H1 (cell line): ENCODE results near the gene GDF2. TPM values are rescaled to one million over a fixed set of nuclear protein-coding genes. Genes with fewer than 3 reads are reported as not detected.

ENCODE experiments used
- CTCF ChIA-PET: fragments of 300-600 bp; sonication (Branson Sonifier 250); formaldehyde crosslinking; loops from one replicate; lab custom pipeline; 2021; ENCODE audit not compliant: partially characterized antibody; lab: Charles Lee
- POLR2A ChIA-PET: fragments of 300-600 bp; sonication (Branson Sonifier 250); formaldehyde crosslinking; loops from one replicate; lab custom pipeline; 2021; ENCODE audit warnings: inconsistent platforms; ENCODE audit not compliant: partially characterized antibody; lab: Charles Lee
- DNase-seq, 2 experiments: peaks; one replicate each; pipeline versions ENCODE4 v3.0.0 to v3.0.0-alpha.2; 2010 to 2022; ENCODE audit warnings: low spot score in 2 of 2, low read depth in 1 of 2, mixed read lengths in 1 of 2
- FAIRE-seq: peaks from 2 replicates; lab custom pipeline; 2011; peaks lifted over from hg19 to GRCh38; lab: Jason Lieb, UNC
- H2AFZ ChIP-seq: 2 replicates; pipeline ENCODE4 v1.8.1; 2012; ENCODE audit warnings: low read length, inconsistent platforms
- H2AK5ac ChIP-seq: 2 replicates; pipeline ENCODE4 v1.6.1; 2013; ENCODE audit warnings: low read depth, low read length
- H2BK120ac ChIP-seq: replicated peaks from 2 replicates; pipeline ENCODE3; 2013; ENCODE audit warnings: low read depth, low read length, inconsistent platforms
- H2BK12ac ChIP-seq: 2 replicates; pipeline ENCODE4 v1.6.1; 2013; ENCODE audit warnings: low read depth, low read length
- H2BK15ac ChIP-seq: 2 replicates; pipeline ENCODE4 v1.6.1; 2013; ENCODE audit warnings: low read length
- H2BK20ac ChIP-seq: 2 replicates; pipeline ENCODE4 v1.6.1; 2013; ENCODE audit warnings: low read length
- H2BK5ac ChIP-seq: 2 replicates; pipeline ENCODE4 v1.6.1; 2013; ENCODE audit warnings: low read depth, low read length
- H3K14ac ChIP-seq: 2 replicates; pipeline ENCODE4 v1.6.1; 2013; ENCODE audit warnings: inconsistent platforms; ENCODE audit not compliant: insufficient read length
- H3K18ac ChIP-seq: 2 replicates; pipeline ENCODE4 v1.6.1; 2013; ENCODE audit warnings: low read length; ENCODE audit errors: extremely low read depth
- H3K23ac ChIP-seq: 2 replicates; pipeline ENCODE4 v1.6.1; 2013; ENCODE audit warnings: inconsistent platforms; ENCODE audit not compliant: insufficient read length
- H3K23me2 ChIP-seq: 2 replicates; pipeline ENCODE4 v1.6.1; 2013; ENCODE audit warnings: low read depth, low read length
- H3K27ac ChIP-seq: 2 replicates; pipeline ENCODE4 v1.6.1; 2011; ENCODE audit warnings: low read depth, low read length, inconsistent platforms
- H3K27me3 ChIP-seq, 4 experiments: replicated peaks in 1 of 4; 1 replicate in 1 of 4; 2 replicates in 3 of 4; pipeline versions ENCODE4 v1.6.1 to v1.8.1; 2011 to 2013; ENCODE audit warnings: low read length in 3 of 4, mild to moderate bottlenecking in 3 of 4, inconsistent platforms in 2 of 4, mixed read lengths in 2 of 4, moderate library complexity in 1 of 4; ENCODE audit not compliant: control insufficient read depth in 3 of 4, insufficient read depth in 3 of 4; ENCODE audit errors: extremely low read depth in 1 of 4
- H3K36me3 ChIP-seq, 4 experiments: 2 replicates each; pipeline versions ENCODE4 v1.6.1 to v1.8.1; 2011 to 2013; ENCODE audit warnings: mild to moderate bottlenecking in 4 of 4, low read length in 3 of 4, moderate library complexity in 2 of 4, control low read depth in 1 of 4, inconsistent platforms in 1 of 4; ENCODE audit not compliant: insufficient read depth in 4 of 4, control insufficient read depth in 2 of 4
- H3K4ac ChIP-seq: replicated peaks from 2 replicates; pipeline ENCODE3; 2013; ENCODE audit warnings: low read length, low read depth, mixed read lengths, inconsistent platforms; ENCODE audit not compliant: insufficient read length
- H3K4me1 ChIP-seq, 4 experiments: replicated peaks in 1 of 4; 1 replicate in 1 of 4; 2 replicates in 3 of 4; pipeline versions ENCODE4 v1.6.1 to v1.8.1; 2011 to 2013; ENCODE audit warnings: low read length in 3 of 4, inconsistent platforms in 2 of 4, mixed read lengths in 1 of 4; ENCODE audit not compliant: insufficient read depth in 4 of 4, control insufficient read depth in 3 of 4
- H3K4me2 ChIP-seq, 2 experiments: 2 replicates each; pipeline versions ENCODE4 v1.6.1 to v1.8.1; 2011 to 2013; ENCODE audit warnings: low read depth in 2 of 2, low read length in 2 of 2, control low read depth in 1 of 2, inconsistent platforms in 1 of 2, mild to moderate bottlenecking in 1 of 2; ENCODE audit not compliant: insufficient read depth in 1 of 2
- H3K4me3 ChIP-seq, 4 experiments: fragments of 200-600, 300-600 bp in 1 of 4; sonication (generic), shearing (Covaris generic), sonication (Bioruptor Twin) in 1 of 4; 2 replicates each; pipeline versions ENCODE4 v1.5.1 to v1.8.1; 2011 to 2016; ENCODE audit warnings: low read length in 4 of 4, low read depth in 3 of 4, control low read depth in 2 of 4, inconsistent platforms in 2 of 4, mild to moderate bottlenecking in 2 of 4, mixed read lengths in 1 of 4, moderate library complexity in 1 of 4; ENCODE audit not compliant: insufficient read depth in 2 of 4; ENCODE audit errors: extremely low read depth in 1 of 4
- H3K56ac ChIP-seq: replicated peaks from 2 replicates; pipeline ENCODE3; 2013; ENCODE audit warnings: low read depth, mild to moderate bottlenecking, mixed read lengths, low read length, inconsistent platforms; ENCODE audit not compliant: insufficient read length
- H3K79me1 ChIP-seq: 2 replicates; pipeline ENCODE4 v1.6.1; 2013; ENCODE audit warnings: low read depth, low read length, control low read depth
- H3K79me2 ChIP-seq, 2 experiments: 2 replicates each; pipeline versions ENCODE4 v1.6.1 to v1.8.1; 2012 to 2013; ENCODE audit warnings: low read length in 2 of 2, mild to moderate bottlenecking in 2 of 2, inconsistent platforms in 1 of 2; ENCODE audit not compliant: insufficient read depth in 2 of 2, control insufficient read depth in 1 of 2
- H3K9ac ChIP-seq, 4 experiments: replicated peaks in 1 of 4; 1 replicate in 1 of 4; 2 replicates in 3 of 4; pipeline versions ENCODE4 v1.6.1 to v1.8.1; 2011 to 2013; ENCODE audit warnings: low read depth in 3 of 4, low read length in 3 of 4, control low read depth in 2 of 4, mild to moderate bottlenecking in 2 of 4, moderate library complexity in 2 of 4, inconsistent platforms in 1 of 4; ENCODE audit errors: extremely low read depth in 1 of 4
- H3K9me3 ChIP-seq, 2 experiments: 2 replicates each; pipeline versions ENCODE4 v1.6.1 to v1.8.1; 2012 to 2013; ENCODE audit warnings: mild to moderate bottlenecking in 2 of 2, moderate library complexity in 2 of 2, control low read depth in 1 of 2, inconsistent platforms in 1 of 2, low read depth in 1 of 2, low read length in 1 of 2, mixed read lengths in 1 of 2; ENCODE audit not compliant: insufficient read depth in 2 of 2
- H4K20me1 ChIP-seq, 2 experiments: replicated peaks in 1 of 2; 2 replicates each; pipeline versions ENCODE3 to v1.8.1; 2011 to 2013; ENCODE audit warnings: inconsistent platforms in 2 of 2, low read length in 2 of 2, mild to moderate bottlenecking in 1 of 2; ENCODE audit not compliant: insufficient read depth in 2 of 2, control insufficient read depth in 1 of 2
- H4K5ac ChIP-seq: 2 replicates; pipeline ENCODE4 v1.6.1; 2013; ENCODE audit warnings: low read length, low read depth, mixed read lengths, inconsistent platforms; ENCODE audit not compliant: insufficient read length
- H4K8ac ChIP-seq: 2 replicates; pipeline ENCODE4 v1.8.0; 2013; ENCODE audit warnings: mild to moderate bottlenecking, moderate library complexity, low read length, inconsistent platforms; ENCODE audit not compliant: insufficient read depth; ENCODE audit errors: extremely low read depth
- H4K91ac ChIP-seq: replicated peaks from 2 replicates; pipeline ENCODE3; 2013; ENCODE audit warnings: low read length, mixed read lengths, inconsistent platforms; ENCODE audit not compliant: insufficient read length
- CHD1 ChIP-seq: IDR thresholded peaks from 2 replicates; pipeline ENCODE4 v1.6.1; 2012; ENCODE audit warnings: low read depth, low read length, improper control_type of control experiment
- MAFK ChIP-seq: IDR thresholded peaks from 2 replicates; pipeline ENCODE4 v1.6.1; 2012; ENCODE audit warnings: low read depth, mild to moderate bottlenecking, improper control_type of control experiment, low read length
- POLR2A ChIP-seq, 2 experiments: IDR thresholded peaks; 1 replicate in 1 of 2; 2 replicates in 1 of 2; pipeline ENCODE4 v1.6.1; 2011; ENCODE audit warnings: low read depth in 2 of 2, low read length in 2 of 2, mild to moderate bottlenecking in 2 of 2; ENCODE audit errors: control extremely low read depth in 1 of 2
- POLR2AphosphoS5 ChIP-seq: IDR thresholded peaks from 2 replicates; pipeline ENCODE4 v1.6.1; 2011; ENCODE audit warnings: low read depth, low read length
- RXRA ChIP-seq: IDR thresholded peaks from 2 replicates; pipeline ENCODE4 v1.6.1; 2011; ENCODE audit warnings: low read depth, mild to moderate bottlenecking, low read length, moderate library complexity; ENCODE audit not compliant: insufficient read depth
- WGBS, 2 experiments: shearing (Covaris generic) in 1 of 2; methylation state at CpG; one replicate each; pipeline versions ENCODE4 v1.1.6 to v1.1.7; 2013 to 2015; ENCODE audit warnings: low lambda C conversion rate in 2 of 2, mixed read lengths in 2 of 2, inconsistent platforms in 1 of 2, low coverage in 1 of 2, missing lambda C conversion rate in 1 of 2; ENCODE audit not compliant: insufficient replicate concordance in 2 of 2, insufficient coverage in 1 of 2, insufficient read length in 1 of 2; ENCODE audit errors: extremely low coverage in 1 of 2, missing lambda C conversion rate in 1 of 2; 5-methylcytosine and 5-hydroxymethylcytosine counted together
- polyA plus RNA-seq, 7 experiments: library from polyadenylated mRNA; depleted of rRNA in 3 of 7; stranded (reverse) in 5 of 7; unstranded in 2 of 7; fragments of >200 nt in 5 of 7; fragments of 200-250 nt in 2 of 7; gene quantifications; 1 replicate in 5 of 7; 2 replicates in 1 of 7; 4 replicates in 1 of 7; pipeline versions ENCODE4 v1.2.1 to v1.2.3, GENCODE V29; 2011 to 2013; ENCODE audit warnings: missing spikeins in 2 of 7, mixed read lengths in 2 of 7
- total RNA-seq: library from RNA; stranded (reverse); fragmentation: NEBNext Ultra II Directional; extraction: Animal tissue kit (Norgen Biotek cat#: 25700); gene quantifications from 2 replicates; pipeline ENCODE4 v1.2.1, GENCODE V29; 2021

Gene GDF2
- total and polyA plus RNA-seq, 2 of the 8 experiments (the other 6 are each of a cell fraction or from before 2014, with no cell fraction given) = not detected

GRCh38 chr10:47368431-47369180, 46.4 kb downstream of the GDF2 start:
- H2AFZ ChIP-seq = no peak overlapping the region
- H4K8ac ChIP-seq = no peak overlapping the region
- no peak overlapping the region for H2BK5ac ChIP-seq
- FAIRE-seq (no peak), DNase-seq (no peak)
- no peak overlapping the region for H4K5ac ChIP-seq
- no peak overlapping the region for H3K18ac ChIP-seq
- H3K27me3 ChIP-seq = no peaks in the 10 kb centered on the region
- no peak overlapping the region for H2BK12ac ChIP-seq
- H3K4me3 ChIP-seq = no peak overlapping the region
- H3K9ac ChIP-seq = no peak overlapping the region
- no peaks in the 10 kb centered on the region; the same call in 1 of the 2 replicates for H3K79me1 ChIP-seq
- no peak overlapping the region for H3K4ac ChIP-seq
- TF ChIP-seq POLR2AphosphoS5 (no peak), CHD1 (no peak), MAFK (no peak), POLR2A (IDR thresholded peaks at IDR 0.05; ENCODE audit: control extremely low read depth in 1 of 2, low read depth in 2 of 2, low read length in 2 of 2) (no peak), RXRA (no peak)
- WGBS, 2 experiments = 90% methylated on average over 22 of the region's 24 CpGs; no CpG with 5 or more reads in 1 of the 2 experiments
- H4K20me1 ChIP-seq = peaks cover 0 to 1% of the 10 kb centered on the region in 2 experiments
- no peaks in the 10 kb centered on the region for H3K23me2 ChIP-seq
- H3K79me2 ChIP-seq = no peaks in the 10 kb centered on the region
- H2BK15ac ChIP-seq = no peak overlapping the region
- H3K4me2 ChIP-seq = no peak overlapping the region
- no peak overlapping the region for H2AK5ac ChIP-seq
- no peaks in the 10 kb centered on the region for H3K9me3 ChIP-seq
- no peak overlapping the region for H3K23ac ChIP-seq
- H4K91ac ChIP-seq = no peak overlapping the region
- ChIA-PET CTCF (interaction anchor here (1.3 to 2.9 kb wide), 6 partner anchors 9 to 344 kb away, joined by 3 to 9 read pairs (median 6); no protein-coding TSS in a partner anchor), POLR2A (interaction anchor here (0.7 kb wide), 1 partner anchor 8 kb away, joined by 3 read pairs; no protein-coding TSS in a partner anchor)
- no peaks in the 10 kb centered on the region for H3K36me3 ChIP-seq
- no peak overlapping the region for H3K14ac ChIP-seq
- H3K4me1 ChIP-seq = peaks cover 2 to 15% (median 8%) of the 10 kb centered on the region in 4 experiments; a peak in 6 of 7 replicates
- H2BK120ac ChIP-seq = no peak overlapping the region
- no peak overlapping the region for H3K27ac ChIP-seq
- H3K56ac ChIP-seq = no peak overlapping the region
- no peak overlapping the region for H2BK20ac ChIP-seq
